RWPE2 (cell line): ENCODE measurements around the gene TNFSF9.

Experiments used
- ATAC-seq: fragments of 200-7000 bp; cut with Tn5 transposase; 3 replicates; pipeline ENCODE4 v1.9.1; 2021; ENCODE audit warnings: low read depth
- DNase-seq: peaks from one replicate; pipeline ENCODE4 v3.0.0-alpha.2; 2020; ENCODE audit warnings: low spot score
- H3K27ac ChIP-seq: fragments of 450-650 bp; 2 replicates; pipeline ENCODE4 v1.5.1; 2017; ENCODE audit warnings: mild to moderate bottlenecking; ENCODE audit not compliant: poor library complexity, severe bottlenecking
- H3K27me3 ChIP-seq: fragments of 250-450 bp; sonication (Bioruptor Pico); 2 replicates; pipeline ENCODE4 v1.5.1; 2021; ENCODE audit warnings: mild to moderate bottlenecking, moderate library complexity; ENCODE audit not compliant: insufficient read depth, poor library complexity, severe bottlenecking
- H3K36me3 ChIP-seq: fragments of 250-450 bp; sonication (Bioruptor Pico); 2 replicates; pipeline ENCODE4 v1.5.1; 2020; ENCODE audit warnings: low read depth, mild to moderate bottlenecking, moderate library complexity
- H3K4me1 ChIP-seq: fragments of 250-450 bp; sonication (Bioruptor Pico); 2 replicates; pipeline ENCODE4 v1.5.1; 2021; ENCODE audit warnings: mild to moderate bottlenecking, moderate library complexity; ENCODE audit not compliant: insufficient read depth, poor library complexity, severe bottlenecking
- H3K4me3 ChIP-seq: fragments of 250-450 bp; sonication (Bioruptor Pico); 2 replicates; pipeline ENCODE4 v1.5.1; 2021; ENCODE audit warnings: mild to moderate bottlenecking, moderate library complexity; ENCODE audit not compliant: severe bottlenecking
- H3K9me3 ChIP-seq: fragments of 250-450 bp; sonication (Bioruptor Pico); 2 replicates; pipeline ENCODE4 v1.5.1; 2021; ENCODE audit warnings: mild to moderate bottlenecking, moderate library complexity; ENCODE audit not compliant: severe bottlenecking
- CTCF ChIP-seq: fragments of 450-650 bp; IDR thresholded peaks from one replicate; pipeline ENCODE4 v1.5.1; 2017; ENCODE audit warnings: mild to moderate bottlenecking, moderate library complexity; ENCODE audit not compliant: poor library complexity, severe bottlenecking

Gene TNFSF9

GRCh38 chr19:6516018-6516658, 14.7 kb upstream of the TNFSF9 start:
- ATAC-seq, result peak; percentile 76
- Histone ChIP-seq H3K4me3 (peak overlapping the region; percentile 46), H3K9me3 (no peaks in the 10 kb centered on the region), H3K27me3 (no peaks in the 10 kb centered on the region), H3K36me3 (no peaks in the 10 kb centered on the region), H3K4me1 (peaks cover 6% of the 10 kb centered on the region), H3K27ac (peak overlapping the region; percentile 46)
- TF ChIP-seq CTCF, result no peak
- DNase-seq, result peak; percentile 97

GRCh38 chr19:6516659-6517291, 14.1 kb upstream of the TNFSF9 start:
- peak; percentile 95 for TF ChIP-seq CTCF
- H3K27ac ChIP-seq, result peak overlapping the region; percentile 46
- H3K4me3 ChIP-seq, result peak overlapping the region; percentile 46
- peaks cover 6% of the 10 kb centered on the region for H3K4me1 ChIP-seq
- DNase-seq, result peak; percentile 82
- H3K9me3 ChIP-seq, result no peaks in the 10 kb centered on the region
- H3K36me3 ChIP-seq, result no peaks in the 10 kb centered on the region
- H3K27me3 ChIP-seq, result no peaks in the 10 kb centered on the region
- ATAC-seq, result peak; percentile 86

- Histone ChIP-seq H3K4me1 (peaks cover 6% of the 10 kb centered on the region), H3K36me3 (no peaks in the 10 kb centered on the region), H3K4me3 (no peak overlapping the region), H3K9me3 (no peaks in the 10 kb centered on the region), H3K27ac (no peak overlapping the region), H3K27me3 (no peaks in the 10 kb centered on the region)
- no peak for TF ChIP-seq CTCF
- DNase-seq (no peak), ATAC-seq (no peak)
Measured at GRCh38 chr19:6518145-6518911, 12.5 kb upstream of the TNFSF9 start.

GRCh38 chr19:6519289-6519688, 11.5 kb upstream of the TNFSF9 start:
- no peak overlapping the region for H3K4me3 ChIP-seq
- no peak for DNase-seq
- no peaks in the 10 kb centered on the region for H3K9me3 ChIP-seq
- H3K27me3 ChIP-seq, result no peaks in the 10 kb centered on the region
- no peak for ATAC-seq
- no peaks in the 10 kb centered on the region for H3K36me3 ChIP-seq
- no peak overlapping the region for H3K27ac ChIP-seq
- no peak for TF ChIP-seq CTCF
- H3K4me1 ChIP-seq, result peaks cover 6% of the 10 kb centered on the region
